Mesenchymal stem cell (in vitro differentiated cells and primary cell): ENCODE data around the gene IL7R.
A peak's percentile ranks its signal among the peaks of the same experiment; 100 is the strongest.

Experiments used
- DNase-seq: peaks from one replicate; pipeline ENCODE4 v3.0.0-alpha.2; 2013
- H2AFZ ChIP-seq: one replicate; pipeline ENCODE4 v1.6.1; 2013; ENCODE audit warnings: low read depth, mild to moderate bottlenecking, control low read depth, inconsistent platforms, low read length, moderate library complexity
- H2AK5ac ChIP-seq: 2 replicates; pipeline ENCODE4 v1.6.1; 2013; ENCODE audit warnings: low read length, moderate library complexity, mild to moderate bottlenecking, inconsistent platforms; ENCODE audit not compliant: severe bottlenecking
- H2BK120ac ChIP-seq: one replicate; pipeline ENCODE4 v1.6.1; 2013; ENCODE audit warnings: low read depth, mild to moderate bottlenecking, inconsistent platforms, low read length, moderate library complexity
- H2BK12ac ChIP-seq, 2 experiments: one replicate each; pipeline ENCODE4 v1.6.1; 2013; ENCODE audit warnings: inconsistent platforms in 2 of 2, low read length in 2 of 2, mild to moderate bottlenecking in 2 of 2, moderate library complexity in 2 of 2, control low read depth in 1 of 2
- H2BK15ac ChIP-seq: one replicate; pipeline ENCODE4 v1.6.1; 2013; ENCODE audit warnings: mild to moderate bottlenecking, low read depth, inconsistent platforms; ENCODE audit not compliant: poor library complexity, severe bottlenecking
- H2BK5ac ChIP-seq: 2 replicates; pipeline ENCODE4 v1.6.1; 2013; ENCODE audit warnings: low read depth, mild to moderate bottlenecking, low read length, control low read depth, inconsistent platforms; ENCODE audit not compliant: poor library complexity, severe bottlenecking
- H3K14ac ChIP-seq, 2 experiments: one replicate each; pipeline ENCODE4 v1.6.1; 2013; ENCODE audit warnings: inconsistent platforms in 2 of 2, low read length in 2 of 2, control low read depth in 1 of 2, mild to moderate bottlenecking in 1 of 2, moderate library complexity in 1 of 2
- H3K18ac ChIP-seq, 2 experiments: one replicate each; pipeline ENCODE4 v1.6.1; 2013; ENCODE audit warnings: inconsistent platforms in 2 of 2, low read length in 2 of 2, control low read depth in 1 of 2, low read depth in 1 of 2, mild to moderate bottlenecking in 1 of 2
- H3K23ac ChIP-seq, 2 experiments: one replicate each; pipeline ENCODE4 v1.6.1; 2013; ENCODE audit warnings: inconsistent platforms in 2 of 2, low read length in 2 of 2, mild to moderate bottlenecking in 2 of 2, moderate library complexity in 2 of 2, control low read depth in 1 of 2
- H3K27ac ChIP-seq: 2 replicates; pipeline ENCODE4 v1.5.1; 2013; ENCODE audit warnings: mild to moderate bottlenecking, moderate library complexity, low read length, control low read depth, inconsistent platforms; ENCODE audit not compliant: poor library complexity, severe bottlenecking
- H3K27me3 ChIP-seq, 2 experiments: 2 replicates each; pipeline versions ENCODE4 v1.6.1 to v1.7.0; 2013; ENCODE audit warnings: low read length in 2 of 2, mild to moderate bottlenecking in 2 of 2, moderate library complexity in 2 of 2, control low read depth in 1 of 2, inconsistent platforms in 1 of 2; ENCODE audit not compliant: control insufficient read depth in 1 of 2, insufficient read depth in 1 of 2
- H3K36me3 ChIP-seq, 2 experiments: 2 replicates each; pipeline versions ENCODE4 v1.6.1 to v1.7.0; 2013; ENCODE audit warnings: low read length in 2 of 2, control low read depth in 1 of 2, inconsistent platforms in 1 of 2, low read depth in 1 of 2, mild to moderate bottlenecking in 1 of 2; ENCODE audit not compliant: insufficient read depth in 2 of 2, control insufficient read depth in 1 of 2
- H3K4ac ChIP-seq, 2 experiments: one replicate each; pipeline ENCODE4 v1.6.1; 2013; ENCODE audit warnings: inconsistent platforms in 2 of 2, low read length in 2 of 2, mild to moderate bottlenecking in 2 of 2, moderate library complexity in 2 of 2, control low read depth in 1 of 2, low read depth in 1 of 2
- H3K4me1 ChIP-seq: 2 replicates; pipeline ENCODE4 v1.6.1; 2013; ENCODE audit warnings: low read depth, low read length, control low read depth; ENCODE audit not compliant: control insufficient read depth, insufficient read depth
- H3K4me2 ChIP-seq: 2 replicates; pipeline ENCODE4 v1.6.1; 2013; ENCODE audit warnings: low read length, mild to moderate bottlenecking, inconsistent platforms; ENCODE audit not compliant: poor library complexity, severe bottlenecking
- H3K4me3 ChIP-seq, 2 experiments: 2 replicates each; pipeline versions ENCODE4 v1.5.1 to v1.7.0; 2013; ENCODE audit warnings: low read length in 2 of 2, mild to moderate bottlenecking in 2 of 2, control low read depth in 1 of 2, low read depth in 1 of 2; ENCODE audit not compliant: insufficient read depth in 1 of 2
- H3K79me1 ChIP-seq: replicated peaks from 2 replicates; pipeline ENCODE4 v1.6.1; 2013; ENCODE audit warnings: mild to moderate bottlenecking, control low read depth, low read length, inconsistent platforms; ENCODE audit not compliant: poor library complexity, severe bottlenecking
- H3K9ac ChIP-seq: 2 replicates; pipeline ENCODE4 v1.7.0; 2013; ENCODE audit warnings: mild to moderate bottlenecking, low read length, moderate library complexity
- H3K9me3 ChIP-seq: 2 replicates; pipeline ENCODE4 v1.7.0; 2013; ENCODE audit warnings: mild to moderate bottlenecking, low read length; ENCODE audit not compliant: control insufficient read depth
- H4K8ac ChIP-seq: one replicate; pipeline ENCODE4 v1.6.1; 2013; ENCODE audit warnings: inconsistent platforms, mild to moderate bottlenecking, low read length, moderate library complexity
- H4K91ac ChIP-seq: one replicate; pipeline ENCODE4 v1.6.1; 2013; ENCODE audit warnings: mild to moderate bottlenecking, low read length, inconsistent platforms
- WGBS: methylation state at CpG from one replicate; pipeline ENCODE4 v1.1.7; 2013; ENCODE audit warnings: mixed read lengths; 5-methylcytosine and 5-hydroxymethylcytosine counted together

Gene IL7R

GRCh38 chr5:35924122-35924949 lies 67.6 kb downstream of the IL7R start:
- peak; percentile 25 for DNase-seq
- H3K4me2 ChIP-seq = no peak overlapping the region
- H2BK5ac ChIP-seq = no peak overlapping the region
- no peak overlapping the region for H3K14ac ChIP-seq
- H3K27ac ChIP-seq = no peak overlapping the region
- peaks cover 4% of the 10 kb centered on the region for H3K4me1 ChIP-seq
- no peak overlapping the region for H3K18ac ChIP-seq
- no peak overlapping the region for H3K4ac ChIP-seq
- no peak overlapping the region for H2BK15ac ChIP-seq
- H2BK12ac ChIP-seq = no peak overlapping the region
- H2BK120ac ChIP-seq = no peak overlapping the region
- H3K79me1 ChIP-seq = no peaks in the 10 kb centered on the region
- H4K91ac ChIP-seq = no peak overlapping the region
- H2AK5ac ChIP-seq = no peak overlapping the region
- H3K9me3 ChIP-seq = no peaks in the 10 kb centered on the region
- no peak overlapping the region for H3K23ac ChIP-seq
- peaks cover 13 to 31% of the 10 kb centered on the region in 2 experiments for H3K27me3 ChIP-seq
- H4K8ac ChIP-seq = no peak overlapping the region
- peak overlapping the region in 1 of 2 experiments; percentile 60 for H3K4me3 ChIP-seq
- H2AFZ ChIP-seq = no peak overlapping the region
- H3K36me3 ChIP-seq = no peaks in the 10 kb centered on the region
- 69% methylated on average over 9 of the region's 10 CpGs for WGBS
- no peak overlapping the region for H3K9ac ChIP-seq

GRCh38 chr5:35924950-35925722 lies 68.4 kb downstream of the IL7R start:
- Histone ChIP-seq H2BK15ac (no peak overlapping the region), H4K91ac (no peak overlapping the region), H3K18ac (peak overlapping the region in 1 of 2 experiments; percentile 46), H3K23ac (no peak overlapping the region), H3K4me1 (peaks cover 4% of the 10 kb centered on the region), H3K9ac (peak overlapping the region; percentile 53), H3K14ac (no peak overlapping the region), H2AFZ (no peak overlapping the region), H3K36me3 (no peaks in the 10 kb centered on the region), H3K9me3 (no peaks in the 10 kb centered on the region), H3K27me3 (peaks cover 13 to 31% of the 10 kb centered on the region in 2 experiments), H3K4me2 (no peak overlapping the region), H3K27ac (no peak overlapping the region), H2AK5ac (no peak overlapping the region), H3K4ac (no peak overlapping the region), H2BK120ac (no peak overlapping the region), H2BK12ac (peak overlapping the region in 1 of 2 experiments; percentile 71), H4K8ac (no peak overlapping the region), H3K4me3 (peak overlapping the region in 1 of 2 experiments; percentile 60), H3K79me1 (no peaks in the 10 kb centered on the region), H2BK5ac (no peak overlapping the region)
- DNase-seq = peak; percentile 66
- WGBS = 17% methylated on average over 20 of the region's 21 CpGs

GRCh38 chr5:35926389-35927051 lies 69.8 kb downstream of the IL7R start:
- Histone ChIP-seq H3K18ac (no peak overlapping the region), H3K14ac (no peak overlapping the region), H3K4ac (no peak overlapping the region), H3K4me1 (peaks cover 4% of the 10 kb centered on the region), H3K27me3 (peaks cover 13 to 31% of the 10 kb centered on the region in 2 experiments), H3K23ac (no peak overlapping the region), H3K27ac (no peak overlapping the region), H2BK5ac (no peak overlapping the region), H3K9me3 (no peaks in the 10 kb centered on the region), H3K9ac (no peak overlapping the region), H3K4me3 (peak overlapping the region in 1 of 2 experiments; percentile 61), H2BK120ac (no peak overlapping the region), H2BK15ac (no peak overlapping the region), H3K79me1 (no peaks in the 10 kb centered on the region), H3K36me3 (no peaks in the 10 kb centered on the region), H2BK12ac (peak overlapping the region in 1 of 2 experiments; percentile 49), H3K4me2 (no peak overlapping the region), H2AK5ac (no peak overlapping the region), H2AFZ (no peak overlapping the region), H4K91ac (no peak overlapping the region), H4K8ac (no peak overlapping the region)
- WGBS = 46% methylated on average over 13 of the region's 13 CpGs
- DNase-seq = peak; percentile 60
